ENCODE results near the gene SLC9A8. TPM values are rescaled to one million over a fixed set of nuclear protein-coding genes. Genes with fewer than 3 reads are reported as not detected.

SLC9A8 gene
- total RNA-seq, 4 donors from 2014 or later, result 9.0 to 31.0 (median 16.6) TPM

DNA sequence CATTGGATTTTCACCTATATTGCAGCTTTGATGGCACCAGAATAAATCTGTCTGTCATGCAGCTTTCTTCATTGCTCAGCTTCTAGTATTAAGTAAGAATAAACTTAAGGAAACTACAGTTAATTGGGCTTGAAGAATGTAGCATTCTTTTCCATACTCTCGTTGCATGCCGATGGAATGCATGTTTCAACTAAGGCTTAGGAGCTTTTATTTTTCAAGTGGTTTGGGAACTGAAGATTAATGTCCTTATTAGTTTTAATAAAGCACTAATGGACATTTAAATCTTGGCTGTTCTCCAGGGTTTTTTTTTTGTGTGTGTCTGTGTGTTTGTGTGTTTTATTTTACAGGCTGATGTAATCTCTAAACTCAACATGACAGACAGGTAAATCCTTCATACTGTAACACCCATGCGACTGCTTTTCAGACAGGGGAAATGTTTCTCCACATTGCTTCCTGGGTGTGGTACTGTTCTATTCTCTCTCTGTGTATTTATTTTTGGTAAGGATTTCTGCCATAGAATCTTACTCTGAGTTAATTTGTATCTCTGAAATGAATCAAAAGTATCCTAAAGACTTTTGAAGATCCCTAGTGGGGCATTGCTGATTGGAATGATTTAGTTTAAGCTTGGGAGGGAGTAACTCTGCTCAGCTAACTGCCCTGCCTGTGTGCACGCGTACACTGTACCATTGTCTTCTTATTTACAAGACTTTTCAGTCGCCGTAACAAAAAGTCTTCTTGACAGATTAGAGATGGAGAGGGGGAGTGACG lies 38.0 kb downstream of the SLC9A8 start:
- in situ Hi-C loops (cut with MboI; ENCODE audit: low pct_ligation_motif_present in 1 of 4, low pct_unique_long_range_greater_than_20kb in 1 of 4, low sequenced_read_pairs in 3 of 4), result loop anchor here in 2 of 4 donors (10.0 to 25.0 kb wide), 2 partner anchors 306 to 513 kb away; no protein-coding TSS in a partner anchor
- peaks cover 0 to 19% (median 2%) of the 10 kb centered on the region in 4 donors for H3K36me3 ChIP-seq

DNA sequence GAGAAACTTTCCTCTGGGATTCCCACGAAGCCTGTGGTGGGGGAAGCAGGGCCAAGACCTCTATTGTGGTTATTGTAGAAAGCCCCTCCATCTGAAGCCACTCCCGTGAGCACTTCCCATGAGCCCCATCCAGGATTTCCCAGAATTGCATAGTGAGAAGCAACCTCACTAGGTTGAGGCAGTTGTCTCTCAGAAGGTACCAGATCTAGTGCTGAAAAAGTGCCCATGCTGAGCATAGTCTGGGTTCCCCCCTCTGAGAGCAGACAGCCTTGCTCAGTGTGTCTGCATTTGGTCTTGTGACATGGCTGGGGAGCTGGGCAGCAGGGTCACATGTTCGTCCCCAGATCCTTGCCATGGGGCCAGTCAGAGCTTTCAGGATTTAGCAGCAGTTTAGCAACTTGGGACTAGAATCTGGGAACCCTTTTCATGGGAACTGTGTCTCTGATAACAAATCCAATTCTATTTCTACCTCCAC lies 38.6 kb downstream of the SLC9A8 start:
- H3K4me1 ChIP-seq, result peaks cover 0 to 10% (median 0%) of the 10 kb centered on the region in 4 donors
- peaks cover 0 to 25% (median 5%) of the 10 kb centered on the region in 4 donors for H3K36me3 ChIP-seq
- intact Hi-C loops (cut with DNase I; ENCODE audit: low total_unique reads), result no loop called here
- no peak overlapping the region for H3K4me3 ChIP-seq
- H3K27ac ChIP-seq, result no peak overlapping the region
- no peaks in the 10 kb centered on the region for H3K27me3 ChIP-seq
- in situ Hi-C loops (cut with MboI; ENCODE audit: low pct_ligation_motif_present in 1 of 4, low pct_unique_long_range_greater_than_20kb in 1 of 4, low sequenced_read_pairs in 3 of 4), result loop anchor here in 2 of 4 donors (10.0 to 25.0 kb wide), 2 partner anchors 306 to 514 kb away; no protein-coding TSS in a partner anchor
- TF ChIP-seq POLR2AphosphoS5 (IDR thresholded peaks at IDR 0.05), result no peak
- TF ChIP-seq, protein P1, sequence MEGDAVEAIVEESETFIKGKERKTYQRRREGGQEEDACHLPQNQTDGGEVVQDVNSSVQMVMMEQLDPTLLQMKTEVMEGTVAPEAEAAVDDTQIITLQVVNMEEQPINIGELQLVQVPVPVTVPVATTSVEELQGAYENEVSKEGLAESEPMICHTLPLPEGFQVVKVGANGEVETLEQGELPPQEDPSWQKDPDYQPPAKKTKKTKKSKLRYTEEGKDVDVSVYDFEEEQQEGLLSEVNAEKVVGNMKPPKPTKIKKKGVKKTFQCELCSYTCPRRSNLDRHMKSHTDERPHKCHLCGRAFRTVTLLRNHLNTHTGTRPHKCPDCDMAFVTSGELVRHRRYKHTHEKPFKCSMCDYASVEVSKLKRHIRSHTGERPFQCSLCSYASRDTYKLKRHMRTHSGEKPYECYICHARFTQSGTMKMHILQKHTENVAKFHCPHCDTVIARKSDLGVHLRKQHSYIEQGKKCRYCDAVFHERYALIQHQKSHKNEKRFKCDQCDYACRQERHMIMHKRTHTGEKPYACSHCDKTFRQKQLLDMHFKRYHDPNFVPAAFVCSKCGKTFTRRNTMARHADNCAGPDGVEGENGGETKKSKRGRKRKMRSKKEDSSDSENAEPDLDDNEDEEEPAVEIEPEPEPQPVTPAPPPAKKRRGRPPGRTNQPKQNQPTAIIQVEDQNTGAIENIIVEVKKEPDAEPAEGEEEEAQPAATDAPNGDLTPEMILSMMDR (IDR thresholded peaks at IDR 0.05), result no peak
- TF ChIP-seq POLR2A (IDR thresholded peaks at IDR 0.05), result no peak
- no peak for TF ChIP-seq EP300 (IDR thresholded peaks at IDR 0.05; ENCODE audit: low read depth)
- 83% methylated on average over 3 of the region's 3 CpGs; no CpG with 5 or more reads in 1 of the 2 donors for WGBS, 2 donors (ENCODE audit: low coverage in 1 of 2)
- no peak for DNase-seq
- no peaks in the 10 kb centered on the region for H3K9me3 ChIP-seq

More for the DNA sequence above, 38.0 kb downstream of the SLC9A8 start:
- no peaks in the 10 kb centered on the region for H3K9me3 ChIP-seq
- TF ChIP-seq POLR2A (IDR thresholded peaks at IDR 0.05), result no peak
- no peak for TF ChIP-seq POLR2AphosphoS5 (IDR thresholded peaks at IDR 0.05)
- no peak for TF ChIP-seq EP300 (IDR thresholded peaks at IDR 0.05; ENCODE audit: low read depth)
- TF ChIP-seq, protein P1 (IDR thresholded peaks at IDR 0.05), result no peak
- H3K4me3 ChIP-seq, result no peak overlapping the region
- H3K27ac ChIP-seq, result no peak overlapping the region
- H3K27me3 ChIP-seq, result no peaks in the 10 kb centered on the region
- peaks cover 0 to 13% (median 0%) of the 10 kb centered on the region in 4 donors for H3K4me1 ChIP-seq
- WGBS, 2 donors (ENCODE audit: low coverage in 1 of 2), result 75 to 81% methylated on average over 6 to 8 of the region's 8 CpGs
- intact Hi-C loops (cut with DNase I; ENCODE audit: low total_unique reads), result no loop called here
- no peak for DNase-seq

DNA sequence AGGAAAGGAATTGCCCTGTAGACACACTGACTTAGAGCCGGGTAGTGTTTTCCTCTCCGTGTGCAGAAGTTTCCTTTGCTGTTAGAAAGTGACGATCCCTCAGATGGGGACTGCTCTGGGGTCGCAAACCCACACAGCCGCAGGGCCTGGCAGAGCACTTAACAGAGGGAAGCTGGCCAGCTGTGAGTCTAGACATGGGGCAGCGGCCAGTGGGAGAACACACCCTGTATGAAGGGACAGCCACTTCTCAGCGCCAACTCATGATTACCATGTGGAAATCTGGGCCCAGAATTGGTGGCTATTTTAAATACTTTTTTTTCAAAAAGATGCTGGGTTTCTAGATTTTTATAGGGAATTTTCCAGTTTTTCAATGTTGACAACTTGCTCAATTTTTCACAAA lies 39.4 kb downstream of the SLC9A8 start:
- Histone ChIP-seq H3K4me1 (peaks cover 0 to 7% (median 0%) of the 10 kb centered on the region in 4 donors), H3K27ac (no peak overlapping the region)
- intact Hi-C loops (cut with DNase I; ENCODE audit: low total_unique reads), result no loop called here

DNA sequence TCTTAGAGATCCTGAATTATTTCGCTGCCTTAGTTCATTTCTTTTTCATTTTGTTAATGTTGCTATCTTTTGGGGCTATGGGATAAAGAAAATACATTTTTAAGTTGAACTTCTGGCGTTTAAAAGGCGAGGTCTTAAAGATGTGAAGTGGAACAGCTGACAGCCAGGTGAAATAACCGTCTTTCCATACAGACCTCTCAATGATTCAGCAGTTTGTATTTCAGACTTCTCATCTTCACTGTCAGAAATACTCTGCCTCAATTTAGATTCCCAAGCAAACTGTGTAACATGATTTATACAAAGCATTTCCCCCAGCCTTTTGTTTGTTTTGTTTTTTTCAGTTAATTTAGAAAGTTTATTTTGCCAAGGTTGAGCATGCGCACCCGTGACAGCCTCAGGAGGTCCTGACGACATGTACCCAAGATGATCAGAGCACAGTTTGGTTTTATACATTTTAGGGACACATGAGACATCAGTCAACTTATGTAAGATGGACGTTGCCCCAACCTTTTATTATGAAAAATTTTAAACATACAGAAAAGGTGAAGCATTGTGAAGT lies 40.0 kb downstream of the SLC9A8 start:
- Histone ChIP-seq H3K4me1 (peaks cover 0 to 7% (median 0%) of the 10 kb centered on the region in 4 donors), H3K27me3 (no peaks in the 10 kb centered on the region), H3K27ac (no peak overlapping the region), H3K4me3 (no peak overlapping the region), H3K36me3 (peaks cover 0 to 26% (median 10%) of the 10 kb centered on the region in 4 donors), H3K9me3 (no peaks in the 10 kb centered on the region)
- TF ChIP-seq POLR2A (IDR thresholded peaks at IDR 0.05) (no peak), POLR2AphosphoS5 (IDR thresholded peaks at IDR 0.05) (no peak), EP300 (IDR thresholded peaks at IDR 0.05; ENCODE audit: low read depth) (no peak)
- TF ChIP-seq, protein P1 (IDR thresholded peaks at IDR 0.05), result no peak
- in situ Hi-C loops (cut with MboI; ENCODE audit: low pct_ligation_motif_present in 1 of 4, low pct_unique_long_range_greater_than_20kb in 1 of 4, low sequenced_read_pairs in 3 of 4), result loop anchor here in 2 of 4 donors (10.0 to 25.0 kb wide), 2 partner anchors 308 to 515 kb away; no protein-coding TSS in a partner anchor
- intact Hi-C loops (cut with DNase I; ENCODE audit: low total_unique reads), result no loop called here
- WGBS, 2 donors (ENCODE audit: low coverage in 1 of 2), result 91 to 96% methylated on average over 5 to 8 of the region's 8 CpGs
- no peak for DNase-seq

More for the DNA sequence above, 39.4 kb downstream of the SLC9A8 start:
- H3K27me3 ChIP-seq, result no peaks in the 10 kb centered on the region
- no peak overlapping the region for H3K4me3 ChIP-seq
- WGBS, 2 donors (ENCODE audit: low coverage in 1 of 2), result 90% methylated on average over 2 to 7 of the region's 7 CpGs
- H3K36me3 ChIP-seq, result peaks cover 0 to 26% (median 7%) of the 10 kb centered on the region in 4 donors
- no peaks in the 10 kb centered on the region for H3K9me3 ChIP-seq
- TF ChIP-seq EP300 (IDR thresholded peaks at IDR 0.05; ENCODE audit: low read depth), result no peak
- no peak for TF ChIP-seq POLR2AphosphoS5 (IDR thresholded peaks at IDR 0.05)
- no peak for DNase-seq
- in situ Hi-C loops (cut with MboI; ENCODE audit: low pct_ligation_motif_present in 1 of 4, low pct_unique_long_range_greater_than_20kb in 1 of 4, low sequenced_read_pairs in 3 of 4), result loop anchor here in 2 of 4 donors (10.0 to 25.0 kb wide), 2 partner anchors 307 to 515 kb away; no protein-coding TSS in a partner anchor
